NCI-H510A (cell line): ENCODE data around the gene CCDC97.
A peak's percentile ranks its signal among the peaks of the same experiment; 100 is the strongest.

Source experiments
- DNase-seq: peaks from one replicate; lab custom pipeline; 2025; lab: John Stamatoyannopoulos, UW

CCDC97 gene

DNA sequence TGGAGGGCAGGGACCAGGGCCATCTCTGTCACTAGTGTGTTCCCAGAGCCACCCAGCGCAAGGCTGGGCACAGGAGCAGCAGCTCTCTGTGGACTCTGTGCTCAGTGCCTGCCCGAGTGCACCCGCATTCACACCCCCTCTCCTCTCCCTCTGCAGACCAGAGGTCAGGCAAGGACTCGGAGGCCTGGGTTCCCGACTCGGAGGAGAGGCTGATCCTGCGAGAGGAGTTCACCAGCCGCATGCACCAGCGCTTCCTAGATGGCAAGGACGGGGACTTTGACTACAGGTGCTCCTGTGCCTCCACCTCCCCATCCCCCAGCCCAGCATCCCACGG is 10.2 kb downstream of the CCDC97 start:
- no peak for DNase-seq

DNA sequence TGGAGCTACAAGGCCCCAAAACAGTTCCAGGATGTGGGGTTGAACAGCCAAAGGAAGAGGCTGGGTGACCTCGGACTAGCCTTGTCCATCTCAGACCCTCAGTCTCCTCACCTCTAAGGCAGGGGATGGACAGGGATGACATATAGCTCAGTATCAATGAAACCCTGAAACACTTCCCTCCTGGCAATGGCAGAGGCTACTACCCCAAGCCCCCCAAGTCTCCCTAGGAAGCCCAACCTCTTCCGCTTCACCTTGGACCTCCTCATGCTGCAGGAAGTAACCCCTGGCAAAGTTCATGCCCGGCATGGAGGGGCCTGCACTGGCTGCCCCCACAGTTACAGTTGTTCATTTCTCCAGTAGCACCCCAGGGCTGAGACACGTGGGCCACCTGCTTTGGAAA is 10.6 kb downstream of the CCDC97 start:
- no peak for DNase-seq

DNA sequence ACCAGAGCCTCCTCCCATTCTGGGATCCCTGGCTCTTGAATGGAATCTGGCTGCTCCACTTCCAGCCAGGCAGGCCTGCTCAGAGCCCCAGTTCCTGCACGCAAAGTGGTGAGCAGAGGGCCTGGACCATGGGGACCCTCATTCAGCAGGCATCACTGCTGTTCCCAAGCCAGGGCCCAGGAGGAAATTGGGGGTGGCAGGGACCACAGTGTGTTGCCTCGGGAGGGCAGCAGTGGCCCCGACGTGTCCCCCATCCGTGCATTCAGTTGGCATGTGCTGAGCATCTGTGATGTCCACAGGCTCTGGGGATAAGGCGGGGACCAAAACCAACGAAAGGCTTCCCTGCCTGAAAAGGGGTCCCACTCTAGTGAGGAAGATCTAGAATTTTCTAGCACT is 11.2 kb downstream of the CCDC97 start:
- no peak for DNase-seq

DNA sequence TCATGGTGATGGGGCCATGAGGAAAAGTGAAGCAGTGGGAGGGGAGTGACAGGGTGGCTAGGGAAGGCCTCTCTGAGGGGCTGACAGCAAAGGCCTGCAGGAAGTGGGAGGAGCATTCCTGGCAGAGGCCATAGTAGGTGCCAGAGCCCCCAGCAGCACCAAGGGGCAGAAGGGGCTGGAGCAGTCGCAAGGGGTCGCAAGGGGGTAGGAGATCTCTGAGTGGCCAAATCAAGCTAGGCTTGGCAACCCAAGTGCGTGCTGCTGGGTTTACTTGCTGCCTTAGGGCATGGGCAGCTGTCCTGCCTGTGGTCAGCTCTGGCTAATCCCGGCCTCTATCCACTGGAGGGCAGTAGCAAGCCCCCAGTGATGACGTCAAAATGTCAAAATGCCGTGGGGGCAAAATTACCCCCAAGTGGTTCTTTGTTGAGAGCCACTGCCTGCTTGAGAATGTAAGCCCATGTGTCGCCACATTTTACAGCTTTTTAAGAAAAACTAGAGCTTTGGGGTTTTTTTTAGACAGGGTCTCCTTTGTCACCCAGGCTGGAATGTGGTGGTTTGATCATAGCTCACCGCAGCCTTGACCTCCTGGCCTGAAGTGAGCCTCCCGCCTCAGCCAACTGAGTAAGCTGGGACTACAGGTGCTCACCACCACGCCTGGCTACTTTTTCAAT is 11.8 kb downstream of the CCDC97 start:
- no peak for DNase-seq

- DNase-seq = no peak
Measured at GRCh38 chr19:41322451-41322850, 12.5 kb downstream of the CCDC97 start.

DNA sequence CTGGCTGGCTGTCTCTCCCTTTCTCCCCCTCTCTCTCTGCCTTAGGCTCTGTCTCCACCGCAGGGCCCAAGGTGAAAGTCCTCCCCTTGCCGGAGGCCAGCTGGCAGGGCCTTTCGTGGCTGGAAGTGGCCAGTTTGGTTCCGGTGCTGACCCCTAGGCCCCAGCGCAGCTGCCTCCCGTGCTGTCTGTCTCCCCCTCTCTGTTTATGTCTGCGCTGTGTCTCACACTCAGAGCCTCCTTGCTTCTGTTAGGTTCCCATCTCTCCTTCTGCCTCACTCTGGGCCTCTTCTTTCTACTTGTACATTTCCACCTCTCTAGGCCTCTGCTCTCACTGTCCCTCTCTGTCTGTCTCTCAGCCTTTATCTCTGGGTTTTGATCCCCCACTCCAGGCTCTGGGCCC is 13.1 kb downstream of the CCDC97 start:
- DNase-seq = no peak

DNA sequence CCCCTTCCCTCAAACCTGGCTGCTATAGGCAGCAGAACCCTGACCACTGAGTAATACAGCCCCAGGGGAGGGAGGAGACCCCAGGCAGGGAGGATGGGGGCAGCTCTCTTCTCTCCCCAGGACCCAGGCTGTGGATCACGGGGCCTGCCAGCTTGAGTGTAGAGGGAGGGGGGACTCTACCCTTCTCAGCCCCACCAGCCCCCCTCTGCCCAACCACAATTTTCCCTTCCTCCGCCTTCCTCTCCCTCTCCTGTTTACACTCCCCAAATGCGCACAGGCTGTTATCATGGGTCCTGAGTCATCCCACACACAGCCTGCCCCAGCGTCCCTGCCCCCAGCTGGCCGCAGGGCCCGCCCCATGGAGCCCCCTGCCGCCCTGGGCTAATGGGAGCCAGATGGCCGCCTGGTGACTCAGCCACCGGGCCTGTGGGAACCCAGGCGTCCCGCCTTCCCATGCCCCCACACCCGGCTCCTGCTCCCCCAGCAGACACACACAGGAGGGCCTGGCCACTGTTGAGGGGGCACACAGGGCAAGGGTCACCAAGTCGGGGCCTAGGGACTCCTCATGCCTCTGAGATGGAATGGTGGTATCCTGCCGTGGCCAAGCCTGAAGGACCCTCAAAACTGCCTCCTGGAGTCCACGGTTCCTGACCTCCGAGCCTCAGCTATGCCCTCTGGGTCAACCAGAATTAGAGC is 13.6 kb downstream of the CCDC97 start:
- no peak for DNase-seq

- no peak for DNase-seq
Measured at GRCh38 chr19:41324231-41324702, 14.3 kb downstream of the CCDC97 start.

DNA sequence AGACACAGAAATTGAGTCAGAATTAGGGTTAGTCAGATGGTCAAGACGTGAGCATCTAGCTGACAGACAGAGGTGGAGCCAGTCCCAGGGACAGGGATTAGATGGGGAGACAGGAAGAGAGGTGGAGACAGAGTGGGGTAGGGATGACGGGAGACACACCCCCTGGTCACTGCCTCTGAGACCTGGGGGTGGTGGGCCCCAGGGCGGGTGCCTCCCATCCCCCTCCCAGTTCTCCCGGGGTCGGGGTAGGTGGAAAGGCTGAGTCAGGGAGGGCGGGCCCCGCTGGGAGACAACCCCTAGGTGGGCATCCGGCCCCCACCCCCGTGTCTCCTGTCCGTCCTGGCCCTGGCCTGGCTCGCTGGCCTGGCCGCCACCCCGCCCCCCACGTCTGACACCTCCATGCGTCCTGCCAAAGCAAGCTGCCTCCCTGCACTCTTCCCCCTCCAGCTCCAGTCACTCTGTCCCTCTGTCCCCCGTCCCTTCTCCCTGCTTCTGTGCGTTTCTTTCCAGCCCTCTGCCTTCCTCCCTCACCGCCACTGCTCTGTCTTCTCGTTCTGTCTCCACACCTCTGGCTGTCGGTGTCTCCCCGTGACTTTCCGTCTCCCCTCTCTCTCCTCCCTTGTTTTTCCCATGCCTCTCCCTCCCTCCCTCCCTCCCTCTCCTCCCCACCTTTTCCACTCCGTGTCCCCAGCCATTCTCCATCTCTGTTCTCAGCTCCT is 15.1 kb downstream of the CCDC97 start:
- no peak for DNase-seq

DNA sequence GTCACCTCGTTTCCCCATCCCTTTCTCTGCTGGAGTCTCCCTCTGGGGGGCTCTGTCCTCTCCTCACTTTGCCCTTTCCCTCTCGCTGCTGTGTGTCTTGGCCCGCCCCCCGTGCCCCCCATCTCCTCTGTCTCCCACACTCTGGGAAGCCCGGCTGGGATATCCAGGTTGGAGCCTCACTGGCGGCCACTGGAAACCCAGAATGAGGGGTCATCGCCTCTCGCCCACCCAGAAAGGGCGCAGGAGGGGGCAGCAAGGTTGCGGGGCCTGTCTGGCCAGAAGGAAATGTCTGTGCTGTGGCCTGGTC is 15.6 kb downstream of the CCDC97 start:
- no peak for DNase-seq

GRCh38 chr19:41325947-41326706 is 16.2 kb downstream of the CCDC97 start:
- no peak for DNase-seq

GRCh38 chr19:41327076-41327575 is 17.2 kb downstream of the CCDC97 start:
- no peak for DNase-seq

- DNase-seq = peak; percentile 50
Measured at GRCh38 chr19:41327576-41328156, 17.7 kb downstream of the CCDC97 start.

- no peak for DNase-seq
Measured at GRCh38 chr19:41328157-41328841, 18.3 kb downstream of the CCDC97 start.

DNA sequence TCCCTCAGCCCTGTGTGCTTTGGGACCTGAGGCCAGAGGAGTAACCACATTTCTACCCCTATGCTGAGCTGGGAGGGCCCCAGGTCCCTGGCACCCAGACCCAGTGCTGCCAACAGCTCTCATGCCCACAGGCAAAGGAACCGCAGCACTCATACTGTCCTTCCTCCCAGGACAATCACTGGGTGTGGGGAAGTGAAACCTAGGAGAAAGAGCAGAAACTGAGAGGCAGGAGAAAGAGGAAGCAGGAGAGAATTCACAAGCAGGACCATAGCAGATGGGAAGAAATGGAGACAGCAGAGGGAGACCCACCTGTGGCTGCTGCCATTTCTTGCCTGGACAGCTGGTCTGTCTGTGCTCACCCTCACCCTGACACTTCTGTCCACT is 18.9 kb downstream of the CCDC97 start:
- no peak for DNase-seq

- no peak for DNase-seq
Measured at GRCh38 chr19:41330481-41330880, 20.5 kb downstream of the CCDC97 start.

GRCh38 chr19:41330946-41331678 is 21.1 kb downstream of the CCDC97 start:
- DNase-seq = no peak

GRCh38 chr19:41332000-41332399 is 22.0 kb downstream of the CCDC97 start:
- DNase-seq = no peak

GRCh38 chr19:41332468-41332867 is 22.5 kb downstream of the CCDC97 start:
- DNase-seq = no peak

DNA sequence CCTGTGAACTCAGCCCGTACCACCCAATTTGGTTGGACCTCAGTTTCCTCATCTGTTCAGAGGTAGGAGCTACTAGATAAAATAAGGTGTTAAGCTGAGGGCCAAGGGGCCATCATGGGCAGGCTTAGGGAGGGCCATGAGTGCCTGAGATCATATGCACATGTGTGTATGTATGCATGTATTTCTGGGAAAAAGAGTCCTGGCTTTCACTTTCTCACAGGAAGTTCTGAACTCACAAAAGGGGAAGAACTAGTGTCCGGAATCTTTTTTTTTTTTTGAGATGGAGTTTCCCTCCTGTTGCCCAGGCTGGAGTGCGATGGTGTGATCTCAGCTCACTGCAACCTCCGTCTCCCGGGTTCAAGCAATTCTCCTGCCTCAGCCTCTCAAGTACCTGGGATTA is 24.8 kb downstream of the CCDC97 start:
- DNase-seq = no peak

DNA sequence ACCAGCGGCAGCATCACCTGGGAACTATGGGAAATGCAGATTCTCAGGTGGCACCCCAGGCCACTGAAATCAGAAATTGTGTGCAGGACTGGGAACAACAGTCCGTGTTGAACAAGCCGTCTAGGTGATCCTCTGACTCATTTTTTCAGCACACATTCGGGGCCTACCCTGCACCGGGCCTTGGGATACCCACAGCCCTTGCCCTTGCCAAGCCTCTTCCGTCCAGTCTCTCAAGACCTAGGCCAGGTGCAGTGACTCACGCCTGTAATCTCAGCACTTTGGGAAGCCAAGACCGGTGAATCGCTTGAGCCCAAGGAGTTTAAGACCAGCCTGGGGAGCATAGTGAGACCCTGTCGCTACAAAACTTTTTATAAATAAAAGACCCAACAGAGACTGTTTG is 25.5 kb downstream of the CCDC97 start:
- no peak for DNase-seq
